Thyroid gland (tissue), 4 donors: Measurements from ENCODE around the gene HAGHL.

ENCODE experiments used
- POLR2A ChIP-seq, 2 donors: fragments of 450-650 bp; IDR thresholded peaks; one replicate each; pipeline ENCODE4 v1.6.1; 2017; ENCODE audit warnings: antibody characterized with exemption in 2 of 2, mild to moderate bottlenecking in 2 of 2, moderate library complexity in 1 of 2
- TF ChIP-seq, protein P1 (sequence below), 6 experiments: fragments of 200-600 bp in 3 of 6; fragments of 450-650 bp in 3 of 6; sonication (generic) in 3 of 6; IDR thresholded peaks; one replicate each; pipeline ENCODE4 v1.5.1; 2016 to 2019; ENCODE audit warnings: antibody characterized with exemption in 6 of 6, mild to moderate bottlenecking in 2 of 6, inconsistent platforms in 1 of 6, moderate library complexity in 1 of 6

DNA sequence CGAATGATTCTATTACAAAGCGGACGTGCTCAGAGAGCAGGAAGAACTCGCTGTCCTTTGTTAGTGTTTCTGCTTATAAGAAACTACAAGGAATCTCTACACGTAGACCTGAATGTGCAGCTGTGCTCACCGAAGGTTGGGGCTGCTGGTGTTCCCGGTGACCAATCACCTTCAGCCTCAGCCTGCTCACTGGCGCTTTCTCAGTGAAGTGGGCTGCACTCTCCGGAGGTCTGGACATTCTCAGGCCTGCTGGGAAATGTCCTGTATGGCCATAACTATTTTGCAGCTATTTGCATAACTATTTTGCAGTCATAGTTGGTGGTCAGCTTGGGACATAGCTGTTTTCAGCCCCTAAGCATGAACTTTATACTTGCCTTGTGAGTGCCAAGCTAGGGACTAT, 23.6 kb downstream of the HAGHL start:
- TF ChIP-seq, protein P1, sequence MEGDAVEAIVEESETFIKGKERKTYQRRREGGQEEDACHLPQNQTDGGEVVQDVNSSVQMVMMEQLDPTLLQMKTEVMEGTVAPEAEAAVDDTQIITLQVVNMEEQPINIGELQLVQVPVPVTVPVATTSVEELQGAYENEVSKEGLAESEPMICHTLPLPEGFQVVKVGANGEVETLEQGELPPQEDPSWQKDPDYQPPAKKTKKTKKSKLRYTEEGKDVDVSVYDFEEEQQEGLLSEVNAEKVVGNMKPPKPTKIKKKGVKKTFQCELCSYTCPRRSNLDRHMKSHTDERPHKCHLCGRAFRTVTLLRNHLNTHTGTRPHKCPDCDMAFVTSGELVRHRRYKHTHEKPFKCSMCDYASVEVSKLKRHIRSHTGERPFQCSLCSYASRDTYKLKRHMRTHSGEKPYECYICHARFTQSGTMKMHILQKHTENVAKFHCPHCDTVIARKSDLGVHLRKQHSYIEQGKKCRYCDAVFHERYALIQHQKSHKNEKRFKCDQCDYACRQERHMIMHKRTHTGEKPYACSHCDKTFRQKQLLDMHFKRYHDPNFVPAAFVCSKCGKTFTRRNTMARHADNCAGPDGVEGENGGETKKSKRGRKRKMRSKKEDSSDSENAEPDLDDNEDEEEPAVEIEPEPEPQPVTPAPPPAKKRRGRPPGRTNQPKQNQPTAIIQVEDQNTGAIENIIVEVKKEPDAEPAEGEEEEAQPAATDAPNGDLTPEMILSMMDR (IDR thresholded peaks at IDR 0.05): no peak
- TF ChIP-seq POLR2A (IDR thresholded peaks at IDR 0.05): no peak
